PC-3 (cell line): Measurements from ENCODE around the gene SHISA6. TPM values are rescaled to one million over a fixed set of nuclear protein-coding genes. Genes with fewer than 3 reads are reported as not detected.

ENCODE experiments used
- ATAC-seq: fragments of 200-7000 bp; cut with Tn5 transposase; 2 replicates; pipeline ENCODE4 v1.9.1; 2020; ENCODE audit warnings: mild to moderate bottlenecking, moderate library complexity
- BruUV-seq: library from RNA; stranded (reverse); fragments of 400-500 nt; replicated peaks from 2 replicates; lab custom pipeline; 2021; lab: Mats Ljungman, UMichigan
- CTCF ChIA-PET: fragments of 300-600 bp; sonication (Branson Sonifier 250); formaldehyde crosslinking; loops from one replicate; lab custom pipeline; 2022; ENCODE audit warnings: antibody characterized with exemption; lab: Charles Lee
- POLR2A ChIA-PET: fragments of 300-600 bp; sonication (Branson Sonifier 250); formaldehyde crosslinking; loops from one replicate; lab custom pipeline; 2022; ENCODE audit warnings: antibody characterized with exemption; ENCODE audit not compliant: unreplicated experiment; lab: Charles Lee
- DNase-seq: peaks from one replicate; pipeline ENCODE4 v3.0.0-alpha.2; 2015
- H2AFZ ChIP-seq: fragments of 300-600 bp; sonication (generic); 2 replicates; pipeline ENCODE4 v1.6.0; 2016; ENCODE audit warnings: antibody characterized with exemption, low read length
- H3F3A ChIP-seq: fragments of 300-600 bp; sonication (generic); one replicate; pipeline ENCODE4 v1.6.0; 2017; ENCODE audit warnings: antibody characterized with exemption, low read length, control low read depth, mild to moderate bottlenecking; ENCODE audit not compliant: unreplicated experiment
- H3K27ac ChIP-seq: fragments of 300-600 bp; sonication (generic); 2 replicates; pipeline ENCODE4 v1.5.1; 2016; ENCODE audit warnings: mild to moderate bottlenecking, low read length
- H3K27me3 ChIP-seq: fragments of 300-600 bp; sonication (generic); 2 replicates; pipeline ENCODE4 v1.6.1; 2016; ENCODE audit warnings: low read length, mixed read lengths
- H3K36me3 ChIP-seq: fragments of 300-600 bp; sonication (generic); 2 replicates; pipeline ENCODE4 v1.6.1; 2016; ENCODE audit warnings: low read depth, mixed run types, low read length, mixed read lengths
- H3K4me1 ChIP-seq: fragments of 300-600 bp; sonication (generic); 2 replicates; pipeline ENCODE4 v1.5.1; 2016; ENCODE audit warnings: low read length; ENCODE audit not compliant: insufficient read depth
- H3K4me2 ChIP-seq: fragments of 300-600 bp; sonication (generic); 2 replicates; pipeline ENCODE4 v1.6.0; 2016; ENCODE audit warnings: low read length
- H3K4me3 ChIP-seq: fragments of 300-600 bp; sonication (generic); 2 replicates; pipeline ENCODE4 v1.5.1; 2016; ENCODE audit warnings: mild to moderate bottlenecking, low read length, mixed read lengths
- H3K79me2 ChIP-seq: fragments of 300-600 bp; sonication (generic); 2 replicates; pipeline ENCODE4 v1.6.1; 2017; ENCODE audit warnings: low read length, mixed read lengths
- H3K9ac ChIP-seq: fragments of 300-600 bp; sonication (generic); 2 replicates; pipeline ENCODE4 v1.6.0; 2016; ENCODE audit warnings: mild to moderate bottlenecking, low read length
- H3K9me2 ChIP-seq: fragments of 300-600 bp; sonication (generic); replicated peaks from 2 replicates; pipeline ENCODE4 v1.6.1; 2016; ENCODE audit warnings: mixed run types, low read length, mixed read lengths
- H3K9me3 ChIP-seq: fragments of 300-600 bp; sonication (generic); 2 replicates; pipeline ENCODE4 v1.6.1; 2016; ENCODE audit warnings: low read length, mixed read lengths
- H4K20me1 ChIP-seq: fragments of 300-600 bp; sonication (generic); 2 replicates; pipeline ENCODE4 v1.6.1; 2016; ENCODE audit warnings: low read length, mixed read lengths
- CTCF ChIP-seq: fragments of 300-600 bp; sonication (generic); conservative IDR thresholded peaks from 2 replicates; pipeline ENCODE4 v1.5.1; 2017; ENCODE audit warnings: antibody characterized with exemption, low read depth, mild to moderate bottlenecking, low read length
- EZH2 ChIP-seq: fragments of 300-600 bp; sonication (generic); IDR thresholded peaks from one replicate; pipeline ENCODE4 v1.6.1; 2017; ENCODE audit warnings: antibody characterized with exemption, mild to moderate bottlenecking, low read length; ENCODE audit not compliant: unreplicated experiment
- EZH2phosphoT487 ChIP-seq: fragments of 300-600 bp; sonication (generic); IDR thresholded peaks from 2 replicates; pipeline ENCODE4 v1.6.1; 2018; ENCODE audit warnings: mild to moderate bottlenecking, antibody characterized with exemption, low read length, borderline replicate concordance
- intact Hi-C: fragments of 100-400 bp; cut with micrococcal nuclease; formaldehyde crosslinking; loops from 2 replicates; pipeline ENCODE4 v1.9.0; 2023
- total RNA-seq: library from RNA; depleted of rRNA; stranded (reverse); fragments of >200 nt; gene quantifications from 2 replicates; pipeline ENCODE4 v1.2.3, GENCODE V29; 2014

The SHISA6 gene
- total RNA-seq, 1 experiment from 2014 or later = not detected

- TF ChIP-seq CTCF (no peak), EZH2 (no peak), EZH2phosphoT487 (no peak)
- no peak overlapping the region for H3K9ac ChIP-seq
- ATAC-seq = no peak
- H3K4me2 ChIP-seq = no peak overlapping the region
- POLR2A ChIA-PET = no interaction called here
- CTCF ChIA-PET = no interaction called here
- no peaks in the 10 kb centered on the region for H3F3A ChIP-seq
- H4K20me1 ChIP-seq = no peaks in the 10 kb centered on the region
- DNase-seq = no peak
- no TSS peak for BruUV-seq
- no peaks in the 10 kb centered on the region for H3K36me3 ChIP-seq
- no peak overlapping the region for H2AFZ ChIP-seq
- H3K79me2 ChIP-seq = no peaks in the 10 kb centered on the region
- no peak overlapping the region for H3K27ac ChIP-seq
- H3K9me3 ChIP-seq = no peaks in the 10 kb centered on the region
- H3K27me3 ChIP-seq = no peaks in the 10 kb centered on the region
- no peaks in the 10 kb centered on the region for H3K9me2 ChIP-seq
- intact Hi-C loops = no loop called here
- no peak overlapping the region for H3K4me3 ChIP-seq
- no peaks in the 10 kb centered on the region for H3K4me1 ChIP-seq
These were observed 297.4 kb downstream of the SHISA6 start for GRCh38 chr17:11538366-11538765.

- TF ChIP-seq EZH2 (no peak), CTCF (no peak), EZH2phosphoT487 (no peak)
- H3K79me2 ChIP-seq = no peaks in the 10 kb centered on the region
- no peak overlapping the region for H2AFZ ChIP-seq
- no peaks in the 10 kb centered on the region for H3K36me3 ChIP-seq
- no peaks in the 10 kb centered on the region for H4K20me1 ChIP-seq
- H3K9me3 ChIP-seq = no peaks in the 10 kb centered on the region
- H3F3A ChIP-seq = no peaks in the 10 kb centered on the region
- H3K9me2 ChIP-seq = no peaks in the 10 kb centered on the region
- ATAC-seq (no peak), DNase-seq (no peak)
- intact Hi-C loops = no loop called here
- no peak overlapping the region for H3K4me3 ChIP-seq
- no peaks in the 10 kb centered on the region for H3K27me3 ChIP-seq
- no peak overlapping the region for H3K4me2 ChIP-seq
- no peaks in the 10 kb centered on the region for H3K4me1 ChIP-seq
- BruUV-seq = no TSS peak
- no peak overlapping the region for H3K9ac ChIP-seq
- CTCF ChIA-PET = no interaction called here
- POLR2A ChIA-PET = no interaction called here
- H3K27ac ChIP-seq = no peak overlapping the region
These were observed 298.6 kb downstream of the SHISA6 start for GRCh38 chr17:11539637-11540036.

GRCh38 chr17:11545002-11545401 is 304.0 kb downstream of the SHISA6 start:
- POLR2A ChIA-PET = no interaction called here
- no peaks in the 10 kb centered on the region for H3K27me3 ChIP-seq
- intact Hi-C loops = no loop called here
- H4K20me1 ChIP-seq = no peaks in the 10 kb centered on the region
- no peak overlapping the region for H3K4me2 ChIP-seq
- no peak for DNase-seq
- no peak overlapping the region for H3K27ac ChIP-seq
- BruUV-seq = no TSS peak
- no peaks in the 10 kb centered on the region for H3K79me2 ChIP-seq
- no peaks in the 10 kb centered on the region for H3F3A ChIP-seq
- no peak overlapping the region for H3K9ac ChIP-seq
- no peak for ATAC-seq
- TF ChIP-seq EZH2 (no peak), EZH2phosphoT487 (no peak), CTCF (no peak)
- H3K4me1 ChIP-seq = no peaks in the 10 kb centered on the region
- no peak overlapping the region for H3K4me3 ChIP-seq
- CTCF ChIA-PET = no interaction called here
- H3K9me2 ChIP-seq = no peaks in the 10 kb centered on the region
- H2AFZ ChIP-seq = no peak overlapping the region
- H3K9me3 ChIP-seq = no peaks in the 10 kb centered on the region
- H3K36me3 ChIP-seq = no peaks in the 10 kb centered on the region
